NK-92 treated with Interleukin-12 subunit alpha and Interleukin-12 subunit beta, amount 100 ng/mL, for 24 hours (cell line): ENCODE results near the gene CEL.
"Not testable (repeated sequence)": the region's sequence is repeated elsewhere in the genome, so short reads cannot be mapped to it uniquely, and the experiment has no call there.

Experiments used
- DNase-seq: peaks from one replicate; lab custom pipeline; 2025; lab: John Stamatoyannopoulos, UW

CEL gene

GRCh38 chr9:133046900-133047295, 14.9 kb upstream of the CEL start:
- no peak for DNase-seq

DNA sequence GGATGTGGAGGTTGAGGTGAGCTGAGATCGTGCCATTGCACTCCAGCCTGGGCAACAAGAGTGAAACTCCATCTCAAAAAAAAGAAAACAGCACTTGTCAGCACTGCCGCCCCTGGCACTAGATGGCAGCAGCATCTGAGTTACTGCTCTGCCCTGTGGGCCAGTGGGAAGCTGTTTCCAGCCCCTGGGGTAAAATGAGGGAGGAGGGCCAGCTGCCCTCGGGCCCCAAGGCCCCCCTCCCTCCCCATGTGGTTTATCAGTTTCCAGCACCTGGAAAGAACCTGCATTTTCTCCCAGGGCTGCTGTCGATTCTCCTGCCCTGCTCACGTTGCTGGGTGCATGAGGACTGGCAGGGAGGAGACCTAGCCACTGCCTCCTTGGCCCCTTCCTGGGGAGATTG, 13.2 kb upstream of the CEL start:
- no peak for DNase-seq

DNA sequence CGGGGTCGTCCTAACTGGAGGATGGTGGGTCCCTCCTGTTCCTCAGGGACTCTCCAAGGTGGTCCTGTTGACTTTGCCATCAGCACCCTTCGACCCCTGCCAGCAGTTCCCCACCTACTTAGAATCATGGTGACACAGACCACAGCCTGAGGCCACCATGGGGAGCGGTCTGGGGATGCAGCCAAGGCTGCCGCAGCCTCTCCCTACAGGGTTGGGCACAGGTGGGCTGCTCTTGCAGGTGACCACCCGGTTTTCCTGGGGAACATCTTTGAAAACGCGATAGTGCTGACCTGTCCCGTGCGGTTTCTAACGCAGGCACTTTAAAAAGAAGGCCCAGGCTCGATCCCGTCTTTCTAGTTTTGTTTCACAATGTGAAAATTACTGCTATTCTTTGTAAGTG, 12.7 kb upstream of the CEL start:
- no peak for DNase-seq

DNA sequence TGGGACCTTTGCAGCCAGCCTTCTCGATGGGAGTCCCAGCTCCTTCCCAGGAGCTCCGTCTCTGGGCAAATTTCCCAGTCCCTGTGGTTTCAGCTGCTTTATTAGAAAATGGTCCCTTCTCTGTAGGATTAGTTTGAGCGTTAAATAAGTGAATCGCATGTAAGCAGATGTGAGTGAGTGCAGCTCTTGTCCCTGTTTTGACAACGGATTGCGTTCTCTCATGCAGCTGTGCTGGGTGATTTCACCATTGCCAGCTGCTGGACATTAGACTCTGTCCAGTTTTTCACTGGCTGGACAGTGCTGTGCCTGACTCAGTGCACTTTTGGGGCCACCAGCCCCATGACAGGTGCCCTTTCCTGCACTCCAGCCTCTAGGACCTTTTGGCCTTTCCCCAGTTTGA, 11.6 kb upstream of the CEL start:
- no peak for DNase-seq

DNA sequence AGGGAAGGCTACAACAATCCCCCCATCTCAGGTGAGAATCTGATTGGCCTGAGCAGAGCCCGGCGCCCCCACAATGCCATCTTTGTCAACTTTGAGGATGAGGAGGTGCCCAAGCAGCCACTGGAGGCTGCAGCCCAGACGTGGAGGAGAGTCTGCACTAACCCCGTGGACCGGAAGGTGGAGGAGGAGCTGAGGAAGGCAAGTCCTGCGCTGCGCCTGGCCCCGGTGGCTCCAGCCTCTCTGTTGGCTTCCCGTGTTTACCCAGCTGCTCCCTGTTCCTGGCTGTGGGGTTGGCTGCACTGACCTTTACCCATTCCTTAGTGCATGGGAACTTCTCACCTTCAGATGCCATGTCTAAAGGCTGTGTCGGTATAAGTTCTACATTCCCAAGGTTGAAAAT, 11.0 kb upstream of the CEL start:
- no peak for DNase-seq

- DNase-seq = no peak
These were observed 10.4 kb upstream of the CEL start for GRCh38 chr9:133051281-133051900.

DNA sequence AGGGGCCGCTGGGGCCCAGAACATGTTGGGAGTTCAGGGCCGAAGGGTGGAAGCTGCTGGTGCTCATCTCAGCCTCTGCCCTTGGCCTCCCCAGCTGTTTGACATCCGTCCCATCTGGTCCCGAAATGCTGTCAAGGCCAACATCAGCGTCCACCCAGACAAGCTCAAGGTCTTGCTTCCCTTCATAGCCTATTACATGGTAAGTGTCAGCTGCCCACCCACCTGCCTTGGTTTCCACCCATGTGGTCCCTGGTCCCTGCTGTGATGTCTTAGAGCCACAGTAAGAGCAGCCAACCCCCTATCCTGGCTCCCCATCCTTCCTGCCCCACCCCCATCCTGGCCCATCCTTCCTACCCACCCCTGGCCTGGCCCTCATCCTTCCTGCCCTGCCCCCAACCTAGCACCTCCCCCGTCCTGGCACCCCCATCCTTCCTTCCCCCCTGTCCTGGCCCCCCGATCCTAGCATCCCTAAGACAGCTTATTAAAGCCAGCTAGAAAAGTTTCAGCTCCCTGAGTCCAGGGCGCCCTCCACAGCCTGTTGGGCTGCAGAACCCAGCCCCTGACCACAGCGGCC, 9.7 kb upstream of the CEL start:
- no peak for DNase-seq

- DNase-seq = no peak
These were observed 7.4 kb upstream of the CEL start for GRCh38 chr9:133054194-133054890.

- DNase-seq = no peak
These were observed 6.8 kb upstream of the CEL start for GRCh38 chr9:133054966-133055365.

GRCh38 chr9:133055788-133056420, 5.9 kb upstream of the CEL start:
- DNase-seq = no peak

- no peak for DNase-seq
These were observed 5.2 kb upstream of the CEL start for GRCh38 chr9:133056533-133056932.

DNA sequence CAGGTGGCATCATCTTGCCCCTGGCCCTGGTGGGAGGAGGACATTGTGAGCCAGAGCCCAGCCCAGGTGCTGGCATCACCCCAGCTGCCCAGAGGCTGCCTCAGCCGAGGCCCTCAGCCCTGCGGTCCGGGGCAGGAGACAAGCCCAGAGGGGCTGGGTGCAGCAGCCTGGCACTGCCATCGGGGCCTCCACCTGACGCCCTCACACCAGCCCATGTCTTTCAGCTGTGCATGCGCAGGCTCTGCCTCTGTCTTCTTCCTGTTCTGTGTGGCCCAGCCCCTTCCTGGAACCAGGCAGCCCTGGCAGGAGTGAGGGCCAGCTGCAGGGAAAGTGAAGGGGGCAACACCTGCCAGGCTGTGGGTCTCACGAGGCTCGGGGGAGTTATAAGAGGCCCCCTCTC, 4.8 kb upstream of the CEL start:
- DNase-seq = no peak

DNA sequence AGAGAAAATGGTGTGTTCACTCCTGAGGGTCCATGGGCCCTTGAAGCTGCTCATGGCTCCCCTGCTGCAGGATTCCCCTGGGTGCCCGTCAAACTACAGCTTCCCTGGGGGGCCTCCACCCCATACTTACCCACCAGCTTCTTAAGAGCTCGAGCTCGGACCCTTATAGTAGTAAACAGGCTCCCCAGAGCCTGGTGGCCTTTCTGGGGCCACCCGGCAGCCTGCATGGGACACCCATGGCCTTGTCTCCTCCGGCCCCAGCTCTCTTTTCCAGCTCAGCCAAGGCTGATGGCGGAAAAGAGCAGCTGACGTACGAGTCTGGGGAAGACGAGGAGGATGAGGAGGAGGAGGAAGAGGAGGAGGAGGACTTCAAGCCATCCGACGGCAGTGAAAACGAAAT, 4.2 kb upstream of the CEL start:
- DNase-seq = no peak

GRCh38 chr9:133058071-133058470, 3.7 kb upstream of the CEL start:
- DNase-seq = no peak

GRCh38 chr9:133058550-133059320, 3.0 kb upstream of the CEL start:
- DNase-seq = peak; percentile 42

DNA sequence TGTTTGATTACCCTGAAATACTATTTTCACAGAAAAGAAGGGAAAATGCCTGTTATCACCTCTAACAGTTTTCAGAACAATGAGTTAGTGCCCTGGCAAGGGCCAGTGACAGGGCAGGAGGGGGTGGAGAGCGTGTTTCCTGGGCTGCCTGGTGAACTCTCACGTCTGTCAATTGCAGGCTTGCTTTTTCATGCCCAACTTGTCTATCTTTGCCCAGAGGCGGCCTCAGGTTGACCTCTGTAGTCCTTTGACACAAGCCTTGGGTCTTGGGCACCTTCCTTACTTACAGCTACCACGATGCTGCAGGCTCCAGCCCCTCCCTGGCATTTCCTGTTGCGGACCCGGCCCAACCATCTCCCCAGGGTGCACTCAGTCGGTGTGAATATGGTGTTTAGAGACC, 2.2 kb upstream of the CEL start:
- no peak for DNase-seq

DNA sequence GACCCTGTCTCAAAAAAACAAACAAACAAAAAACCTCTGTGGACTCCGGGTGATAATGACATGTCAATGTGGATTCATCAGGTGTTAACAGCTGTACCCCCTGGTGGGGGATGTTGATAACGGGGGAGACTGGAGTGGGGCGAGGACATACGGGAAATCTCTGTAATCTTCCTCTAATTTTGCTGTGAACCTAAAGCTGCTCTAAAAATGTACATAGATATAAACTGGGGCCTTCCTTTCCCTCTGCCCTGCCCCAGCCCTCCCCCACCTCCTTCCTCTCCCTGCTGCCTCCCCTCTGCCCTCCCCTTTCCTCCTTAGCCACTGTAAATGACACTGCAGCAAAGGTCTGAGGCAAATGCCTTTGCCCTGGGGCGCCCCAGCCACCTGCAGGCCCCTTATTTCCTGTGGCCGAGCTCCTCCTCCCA, 1.4 kb upstream of the CEL start:
- no peak for DNase-seq

GRCh38 chr9:133061019-133061763, 590 bp upstream of the CEL start:
- not testable (repeated sequence) for DNase-seq

DNA sequence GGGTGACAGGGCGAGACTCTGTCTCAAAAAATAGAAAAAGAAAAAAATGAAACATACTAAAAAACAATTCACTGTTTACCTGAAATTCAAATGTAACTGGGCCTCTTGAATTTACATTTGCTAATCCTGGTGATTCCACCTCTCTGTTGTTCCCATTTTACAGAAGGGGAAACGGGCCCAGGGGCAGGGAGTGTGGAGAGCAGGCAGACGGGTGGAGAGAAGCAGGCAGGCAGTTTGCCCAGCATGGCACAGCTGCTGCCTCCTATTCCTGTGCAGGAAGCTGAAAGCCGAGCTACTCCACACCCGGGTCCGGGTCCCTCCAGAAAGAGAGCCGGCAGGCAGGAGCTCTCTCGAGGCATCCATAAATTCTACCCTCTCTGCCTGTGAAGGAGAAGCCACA, 788 bp downstream of the CEL start:
- DNase-seq = not testable (repeated sequence)

DNA sequence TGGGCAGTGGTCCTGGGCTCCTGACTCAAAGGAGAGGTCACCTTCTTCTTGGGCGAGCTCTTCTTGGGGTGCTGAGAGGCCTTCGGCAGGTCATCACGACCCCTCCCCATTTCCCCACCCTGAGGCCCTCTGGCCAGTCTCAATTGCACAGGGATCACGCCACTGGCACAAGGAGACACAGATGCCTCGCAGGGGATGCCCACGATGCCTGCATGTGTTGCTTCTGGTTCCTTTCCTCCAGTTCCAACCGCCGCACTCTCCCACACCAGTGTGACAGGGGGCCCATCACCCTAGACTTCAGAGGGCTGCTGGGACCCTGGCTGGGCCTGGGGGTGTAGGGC, 1.3 kb downstream of the CEL start:
- no peak for DNase-seq

- no peak for DNase-seq
These were observed 1.9 kb downstream of the CEL start for GRCh38 chr9:133063500-133064231.
